Choroid plexus epithelial cell (primary cell): ENCODE results near the gene RAB37.

Experiments
- DNase-seq: peaks from one replicate; pipeline ENCODE4 v3.0.0-alpha.2; 2010; ENCODE audit warnings: low read depth
- H3K4me3 ChIP-seq: 2 replicates; pipeline ENCODE4 v1.5.1; 2011; ENCODE audit warnings: low read depth, mild to moderate bottlenecking, control low read depth, low read length, moderate library complexity
- CTCF ChIP-seq: conservative IDR thresholded peaks from 2 replicates; pipeline ENCODE4 v1.5.1; 2011; ENCODE audit warnings: low read depth, mild to moderate bottlenecking, control low read depth, inconsistent platforms, low read length, moderate library complexity

Gene RAB37

GRCh38 chr17:74768069-74768762 is 31.2 kb downstream of the RAB37 start:
- no peak for TF ChIP-seq CTCF
- H3K4me3 ChIP-seq = no peak overlapping the region
- peak; percentile 43 for DNase-seq

- DNase-seq = no peak
- no peak overlapping the region for H3K4me3 ChIP-seq
- no peak for TF ChIP-seq CTCF
Measured at GRCh38 chr17:74768763-74769114, 31.7 kb downstream of the RAB37 start.

- no peak for TF ChIP-seq CTCF
- no peak overlapping the region for H3K4me3 ChIP-seq
- no peak for DNase-seq
Measured at GRCh38 chr17:74769266-74769855, 32.3 kb downstream of the RAB37 start.

- DNase-seq = no peak
- H3K4me3 ChIP-seq = no peak overlapping the region
- TF ChIP-seq CTCF = no peak
Measured at GRCh38 chr17:74769856-74770497, 32.9 kb downstream of the RAB37 start.

GRCh38 chr17:74770498-74771318 is 33.7 kb downstream of the RAB37 start:
- peak; percentile 58 for DNase-seq
- H3K4me3 ChIP-seq = no peak overlapping the region
- TF ChIP-seq CTCF = peak; percentile 83

GRCh38 chr17:74771319-74771914 is 34.4 kb downstream of the RAB37 start:
- no peak overlapping the region for H3K4me3 ChIP-seq
- no peak for TF ChIP-seq CTCF

More at GRCh38 chr17:74771319-74771914, 34.4 kb downstream of the RAB37 start:
- no peak for DNase-seq
